NB4 (cell line): ENCODE measurements around the gene PLA2G2D.

Experiments used
- POLR2A ChIP-seq: IDR thresholded peaks from 2 replicates; pipeline ENCODE4 v1.6.1; 2011; ENCODE audit warnings: mild to moderate bottlenecking; ENCODE audit not compliant: insufficient read length; ENCODE audit errors: extremely low read depth
- TF ChIP-seq, protein P1 (sequence below): IDR thresholded peaks from one replicate; pipeline ENCODE4 v1.5.1; 2012; ENCODE audit warnings: low read depth, low read length

DNA sequence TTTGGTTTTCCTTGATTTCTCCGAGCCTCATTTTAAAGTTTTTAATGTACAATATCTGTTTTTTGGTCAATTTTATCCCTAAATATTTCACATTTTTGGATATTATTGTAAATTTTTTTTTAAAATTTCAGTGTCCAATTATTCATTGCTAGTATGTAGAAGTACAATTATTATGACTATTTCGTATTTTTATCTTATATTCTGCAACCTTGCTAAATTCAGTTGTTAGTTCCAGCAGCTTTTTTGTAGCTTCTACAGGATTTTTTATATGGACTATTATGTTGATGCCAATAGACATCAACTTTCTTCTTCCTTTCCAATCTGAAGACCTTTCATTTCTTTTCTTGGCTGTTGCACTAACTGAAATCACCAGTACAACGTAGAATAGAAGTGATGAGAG is 15.7 kb upstream of the PLA2G2D start:
- TF ChIP-seq, protein P1, sequence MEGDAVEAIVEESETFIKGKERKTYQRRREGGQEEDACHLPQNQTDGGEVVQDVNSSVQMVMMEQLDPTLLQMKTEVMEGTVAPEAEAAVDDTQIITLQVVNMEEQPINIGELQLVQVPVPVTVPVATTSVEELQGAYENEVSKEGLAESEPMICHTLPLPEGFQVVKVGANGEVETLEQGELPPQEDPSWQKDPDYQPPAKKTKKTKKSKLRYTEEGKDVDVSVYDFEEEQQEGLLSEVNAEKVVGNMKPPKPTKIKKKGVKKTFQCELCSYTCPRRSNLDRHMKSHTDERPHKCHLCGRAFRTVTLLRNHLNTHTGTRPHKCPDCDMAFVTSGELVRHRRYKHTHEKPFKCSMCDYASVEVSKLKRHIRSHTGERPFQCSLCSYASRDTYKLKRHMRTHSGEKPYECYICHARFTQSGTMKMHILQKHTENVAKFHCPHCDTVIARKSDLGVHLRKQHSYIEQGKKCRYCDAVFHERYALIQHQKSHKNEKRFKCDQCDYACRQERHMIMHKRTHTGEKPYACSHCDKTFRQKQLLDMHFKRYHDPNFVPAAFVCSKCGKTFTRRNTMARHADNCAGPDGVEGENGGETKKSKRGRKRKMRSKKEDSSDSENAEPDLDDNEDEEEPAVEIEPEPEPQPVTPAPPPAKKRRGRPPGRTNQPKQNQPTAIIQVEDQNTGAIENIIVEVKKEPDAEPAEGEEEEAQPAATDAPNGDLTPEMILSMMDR = no peak
- TF ChIP-seq POLR2A = no peak
